GM12878 (cell line): Measurements from ENCODE around the gene AP3B1. TPM values are rescaled to one million over a fixed set of nuclear protein-coding genes. Genes with fewer than 3 reads are reported as not detected.

Source experiments
- BACH1 ChIP-seq: fragments of 450-650 bp; IDR thresholded peaks from 2 replicates; pipeline ENCODE4 v1.6.1; 2017; ENCODE audit warnings: mild to moderate bottlenecking, borderline replicate concordance
- BRCA1 ChIP-seq: IDR thresholded peaks from 2 replicates; pipeline ENCODE4 v1.6.1; 2011; ENCODE audit warnings: low read depth, low read length, improper control_type of control experiment
- CBX5 ChIP-seq: sonication (generic); IDR thresholded peaks from 2 replicates; pipeline ENCODE4 v1.6.1; 2016; ENCODE audit warnings: low read depth, moderate library complexity, mild to moderate bottlenecking, inconsistent platforms
- CHD4 ChIP-seq: fragments of 200-600 bp; sonication (generic); IDR thresholded peaks from 2 replicates; pipeline ENCODE4 v1.6.1; 2016; ENCODE audit warnings: mild to moderate bottlenecking
- EP300 ChIP-seq, 2 experiments: fragments of 150-350 bp in 1 of 2; IDR thresholded peaks; 2 replicates each; pipeline ENCODE4 v1.6.1; 2011 to 2012; ENCODE audit warnings: low read depth in 2 of 2, low read length in 2 of 2, borderline replicate concordance in 1 of 2, improper control_type of control experiment in 1 of 2, inconsistent platforms in 1 of 2; ENCODE audit not compliant: control insufficient read depth in 1 of 2
- KDM1A ChIP-seq: fragments of 200-600 bp; sonication (generic); IDR thresholded peaks from 2 replicates; pipeline ENCODE4 v1.6.1; 2016; ENCODE audit warnings: borderline replicate concordance
- MEF2B ChIP-seq: fragments of 450-650 bp; IDR thresholded peaks from 2 replicates; pipeline ENCODE4 v1.6.1; 2018; ENCODE audit warnings: mild to moderate bottlenecking, moderate library complexity; ENCODE audit not compliant: partially characterized antibody, poor library complexity, severe bottlenecking
- NR2C2 ChIP-seq: IDR thresholded peaks from 2 replicates; pipeline ENCODE4 v1.6.1; 2011; ENCODE audit warnings: borderline replicate concordance, low read depth; ENCODE audit not compliant: control insufficient read depth, insufficient read length
- PKNOX1 ChIP-seq: fragments of 450-650 bp; IDR thresholded peaks from 2 replicates; pipeline ENCODE4 v1.6.1; 2016; ENCODE audit warnings: mild to moderate bottlenecking
- POLR2AphosphoS2 ChIP-seq: IDR thresholded peaks from 2 replicates; pipeline ENCODE4 v1.6.1; 2011; ENCODE audit warnings: low read depth, mild to moderate bottlenecking, low read length, improper control_type of control experiment, moderate library complexity
- POU2F2 ChIP-seq: IDR thresholded peaks from 3 replicates; pipeline ENCODE4 v1.6.1; 2011; ENCODE audit warnings: low read depth, mild to moderate bottlenecking, low read length, borderline replicate concordance
- RAD21 ChIP-seq: IDR thresholded peaks from 2 replicates; pipeline ENCODE4 v1.6.1; 2011; ENCODE audit warnings: mild to moderate bottlenecking, low read depth, low read length, moderate library complexity; ENCODE audit not compliant: insufficient read depth
- RAD51 ChIP-seq: fragments of 450-650 bp; IDR thresholded peaks from 2 replicates; pipeline ENCODE4 v1.6.1; 2016; ENCODE audit warnings: moderate library complexity, mild to moderate bottlenecking, inconsistent platforms
- RB1 ChIP-seq: fragments of 450-650 bp; formaldehyde crosslinking; IDR thresholded peaks from 2 replicates; pipeline ENCODE4 v1.6.1; 2017; ENCODE audit warnings: mild to moderate bottlenecking, borderline replicate concordance
- RCOR1 ChIP-seq: conservative IDR thresholded peaks from 2 replicates; pipeline ENCODE4 v1.6.1; 2012; ENCODE audit warnings: low read depth, low read length, improper control_type of control experiment
- RFX5 ChIP-seq: IDR thresholded peaks from 2 replicates; pipeline ENCODE4 v1.6.1; 2011; ENCODE audit warnings: low read depth, low read length, improper control_type of control experiment
- RUNX3 ChIP-seq: IDR thresholded peaks from 2 replicates; pipeline ENCODE4 v1.6.1; 2012; ENCODE audit warnings: low read length, inconsistent platforms
- SMC3 ChIP-seq: IDR thresholded peaks from 2 replicates; pipeline ENCODE4 v1.6.1; 2011; ENCODE audit warnings: low read length, improper control_type of control experiment, borderline replicate concordance
- SPI1 ChIP-seq: IDR thresholded peaks from 2 replicates; pipeline ENCODE4 v1.6.1; 2011; ENCODE audit warnings: low read depth, mild to moderate bottlenecking, low read length, moderate library complexity, borderline replicate concordance; ENCODE audit not compliant: insufficient read depth
- SRF ChIP-seq, 2 experiments: IDR thresholded peaks; 2 replicates each; pipeline ENCODE4 v1.6.1; 2011; ENCODE audit warnings: low read depth in 2 of 2, low read length in 2 of 2, mild to moderate bottlenecking in 1 of 2, moderate library complexity in 1 of 2
- SUPT20H ChIP-seq: IDR thresholded peaks from 2 replicates; pipeline ENCODE4 v1.6.1; 2011; ENCODE audit warnings: low read depth, mild to moderate bottlenecking, low read length, moderate library complexity, borderline replicate concordance; ENCODE audit not compliant: control insufficient read depth
- TCF3 ChIP-seq: IDR thresholded peaks from 2 replicates; pipeline ENCODE4 v1.6.1; 2012; ENCODE audit warnings: low read depth, mild to moderate bottlenecking, low read length, borderline replicate concordance; ENCODE audit not compliant: insufficient read depth
- TCF7 ChIP-seq: IDR thresholded peaks from 2 replicates; pipeline ENCODE4 v1.6.1; 2014; ENCODE audit warnings: antibody characterized with exemption, borderline replicate concordance
- ZNF384 ChIP-seq: IDR thresholded peaks from 2 replicates; pipeline ENCODE4 v1.6.1; 2012; ENCODE audit warnings: low read depth, mild to moderate bottlenecking, low read length, improper control_type of control experiment, borderline replicate concordance
- ZNF592 ChIP-seq: fragments of 450-650 bp; IDR thresholded peaks from 2 replicates; pipeline ENCODE4 v1.6.1; 2017; ENCODE audit warnings: mild to moderate bottlenecking, moderate library complexity
- ZSCAN29 ChIP-seq: fragments of 450-650 bp; IDR thresholded peaks from 2 replicates; pipeline ENCODE4 v1.6.1; 2017; ENCODE audit warnings: mild to moderate bottlenecking, moderate library complexity
- polyA plus RNA-seq, 11 experiments: library from polyadenylated mRNA; depleted of rRNA in 4 of 11; unstranded in 6 of 11; stranded (reverse) in 5 of 11; fragments of >200 nt; fragmentation: Nextera tagmentation in 4 of 11; fragmentation: Illumina TruSeq in 1 of 11; extraction: Ambion mirVana in 4 of 11; extraction: Trizol in 1 of 11; gene quantifications; 1 replicate in 1 of 11; 2 replicates in 10 of 11; pipeline versions ENCODE4 v1.2.1 to v1.2.3, GENCODE V29; 2011 to 2016; ENCODE audit warnings: inconsistent platforms in 2 of 11, missing spikeins in 2 of 11, low read depth in 1 of 11
- total RNA-seq, 4 experiments: library from RNA; depleted of rRNA in 3 of 4; stranded (reverse); fragments of >200 nt in 3 of 4; fragmentation: Illumina TruSeq in 1 of 4; extraction: Trizol in 1 of 4; gene quantifications; 2 replicates each; pipeline versions ENCODE4 v1.2.1 to v1.2.3, GENCODE V29; 2013 to 2021

Gene AP3B1
- total and polyA plus RNA-seq, 10 of the 15 experiments (the other 5 are each of a cell fraction or from before 2014, with no cell fraction given): 30.9 to 70.8 (median 46.0) TPM

GRCh38 chr5:78221964-78222451 lies 72.5 kb downstream of the AP3B1 start (continued):
- TF ChIP-seq ZNF592 (no peak), SUPT20H (no peak), MEF2B (peak; percentile 92), RUNX3 (peak; percentile 39; the same call in 1 of the 2 replicates), KDM1A (no peak), SRF (IDR thresholded peaks at IDR 0.05; ENCODE audit: low read depth in 2 of 2, low read length in 2 of 2) (no peak), NR2C2 (no peak), TCF3 (0 out of 2 replicates have a peak, but pooled peaks have one; percentile 23), RAD21 (peak; percentile 60), PKNOX1 (peak; percentile 88), BACH1 (peak; percentile 91; the same call in 1 of the 2 replicates), CHD4 (no peak), ZNF384 (peak; percentile 98), SPI1 (peak; percentile 57; the same call in 1 of the 2 replicates), CBX5 (peak; percentile 96), RAD51 (no peak), TCF7 (no peak; the same call in 1 of the 2 replicates), POLR2AphosphoS2 (no peak), RFX5 (no peak), SMC3 (peak; percentile 38; the same call in 1 of the 2 replicates), BRCA1 (no peak), RB1 (no peak), EP300 (IDR thresholded peaks at IDR 0.05; ENCODE audit: borderline replicate concordance in 1 of 2, control insufficient read depth in 1 of 2, low read depth in 2 of 2, low read length in 2 of 2) (peak; percentile 65 to 95), RCOR1 (0 out of 2 replicates have a peak, but pooled peaks have one; percentile 58), ZSCAN29 (no peak; the same call in 1 of the 2 replicates), POU2F2 (0 out of 3 replicates have a peak, but pooled peaks have one; percentile 35)
